ENCODE results near the gene MCM5.

GRCh38 chr22:35418731-35419130 lies 18.8 kb downstream of the MCM5 start:
- TF ChIP-seq, protein P1, sequence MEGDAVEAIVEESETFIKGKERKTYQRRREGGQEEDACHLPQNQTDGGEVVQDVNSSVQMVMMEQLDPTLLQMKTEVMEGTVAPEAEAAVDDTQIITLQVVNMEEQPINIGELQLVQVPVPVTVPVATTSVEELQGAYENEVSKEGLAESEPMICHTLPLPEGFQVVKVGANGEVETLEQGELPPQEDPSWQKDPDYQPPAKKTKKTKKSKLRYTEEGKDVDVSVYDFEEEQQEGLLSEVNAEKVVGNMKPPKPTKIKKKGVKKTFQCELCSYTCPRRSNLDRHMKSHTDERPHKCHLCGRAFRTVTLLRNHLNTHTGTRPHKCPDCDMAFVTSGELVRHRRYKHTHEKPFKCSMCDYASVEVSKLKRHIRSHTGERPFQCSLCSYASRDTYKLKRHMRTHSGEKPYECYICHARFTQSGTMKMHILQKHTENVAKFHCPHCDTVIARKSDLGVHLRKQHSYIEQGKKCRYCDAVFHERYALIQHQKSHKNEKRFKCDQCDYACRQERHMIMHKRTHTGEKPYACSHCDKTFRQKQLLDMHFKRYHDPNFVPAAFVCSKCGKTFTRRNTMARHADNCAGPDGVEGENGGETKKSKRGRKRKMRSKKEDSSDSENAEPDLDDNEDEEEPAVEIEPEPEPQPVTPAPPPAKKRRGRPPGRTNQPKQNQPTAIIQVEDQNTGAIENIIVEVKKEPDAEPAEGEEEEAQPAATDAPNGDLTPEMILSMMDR (conservative IDR thresholded peaks at IDR 0.05; ENCODE audit: low read depth, low read length), result no peak
- no peak for TF ChIP-seq EZH2 (IDR thresholded peaks at IDR 0.05; ENCODE audit: low read length, unreplicated experiment)
- TF ChIP-seq EZH2phosphoT487 (IDR thresholded peaks at IDR 0.05; ENCODE audit: borderline replicate concordance, low read length), result no peak

Measured in PC-3 (cell line).